Breast epithelium (tissue), 4 donors: ENCODE measurements around the gene TGM1. TPM values are rescaled to one million over a fixed set of nuclear protein-coding genes. Genes with fewer than 3 reads are reported as not detected.

Experiments
- DNase-seq, 2 donors: peaks; one replicate each; pipeline ENCODE4 v3.0.0-alpha.2; 2019; ENCODE audit warnings: low spot score in 2 of 2
- H3K27ac ChIP-seq, 2 donors: fragments of 200-600 bp; sonication (generic) in 1 of 2; one replicate each; pipeline ENCODE4 v1.5.1; 2016 to 2019; ENCODE audit warnings: mild to moderate bottlenecking in 1 of 2
- H3K27me3 ChIP-seq, 2 donors: fragments of 200-600 bp; sonication (generic) in 1 of 2; one replicate each; pipeline versions ENCODE4 v1.5.1 to v1.6.0; 2017 to 2019; ENCODE audit warnings: control low read depth in 1 of 2, mild to moderate bottlenecking in 1 of 2
- H3K36me3 ChIP-seq: fragments of 200-600 bp; one replicate; pipeline ENCODE4 v1.5.1; 2019
- H3K4me1 ChIP-seq, 2 donors: fragments of 200-600 bp; sonication (generic); one replicate each; pipeline ENCODE4 v1.5.1; 2016 to 2019; ENCODE audit warnings: control low read depth in 1 of 2
- H3K4me3 ChIP-seq, 3 donors: fragments of 200-600 bp; sonication (generic); 1 replicate in 2 of 3; 2 replicates in 1 of 3; pipeline ENCODE4 v1.5.1; 2016 to 2019; ENCODE audit warnings: mild to moderate bottlenecking in 3 of 3, moderate library complexity in 2 of 3
- H3K9me3 ChIP-seq, 2 donors: fragments of 200-600 bp; sonication (generic) in 1 of 2; one replicate each; pipeline ENCODE4 v1.5.1; 2016 to 2019; ENCODE audit warnings: control low read depth in 1 of 2
- CTCF ChIP-seq, 3 donors: fragments of 450-650 bp; IDR thresholded peaks; one replicate each; pipeline ENCODE4 v1.5.1; 2016 to 2017; ENCODE audit warnings: antibody characterized with exemption in 3 of 3, mild to moderate bottlenecking in 3 of 3, moderate library complexity in 3 of 3
- POLR2A ChIP-seq: fragments of 450-650 bp; IDR thresholded peaks from one replicate; pipeline ENCODE4 v1.6.1; 2016; ENCODE audit warnings: antibody characterized with exemption, mild to moderate bottlenecking, moderate library complexity
- POLR2AphosphoS5 ChIP-seq, 3 donors: sonication (generic); formaldehyde crosslinking; IDR thresholded peaks; one replicate each; pipeline ENCODE4 v1.6.1; 2017; ENCODE audit warnings: antibody characterized with exemption in 3 of 3
- intact Hi-C: fragments of 100-400 bp; cut with DNase I; formaldehyde crosslinking; loops from one replicate; pipeline ENCODE4 v1.15.1; 2023; ENCODE audit warnings: low total_unique reads
- total RNA-seq, 3 donors: library from RNA; depleted of rRNA; stranded (reverse); fragments of >200 nt; gene quantifications; one replicate each; pipeline ENCODE4 v1.1.0, GENCODE V29; 2016

TGM1 gene
- total RNA-seq, 3 donors from 2014 or later: 0.32 to 18.7 (median 1.6) TPM

DNA sequence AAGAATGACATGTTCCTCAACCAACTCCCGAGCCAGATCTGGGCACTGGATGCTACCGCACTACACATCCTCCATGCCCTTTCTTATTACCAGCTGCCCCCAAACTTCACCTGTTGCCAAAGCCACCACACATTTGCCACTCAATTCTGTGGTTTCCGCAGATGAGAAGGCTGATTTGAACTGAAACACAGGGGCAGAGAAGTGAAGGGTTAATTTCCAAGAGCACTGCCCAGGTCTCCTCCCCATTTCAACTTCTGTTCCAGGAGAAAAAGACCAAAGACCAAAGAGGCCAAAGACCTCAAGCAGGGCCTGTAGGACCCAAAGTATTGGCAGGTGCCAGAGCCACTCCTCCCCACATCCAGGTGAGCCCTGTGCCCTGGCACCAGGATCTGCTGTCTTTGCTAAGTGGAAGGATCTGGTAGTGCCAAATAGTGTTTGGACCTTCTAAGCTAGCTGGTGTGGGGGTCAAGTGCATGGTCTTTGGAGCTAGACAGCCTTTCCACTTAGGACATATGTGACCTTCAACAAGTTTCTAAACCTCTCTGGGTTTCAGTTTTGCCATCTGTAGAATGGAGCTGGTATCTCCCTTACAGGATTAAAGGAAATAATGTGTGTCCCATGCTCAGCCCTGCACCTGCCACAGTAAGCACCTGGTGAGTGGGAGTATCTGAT, 28.6 kb upstream of the TGM1 start:
- no peak overlapping the region for H3K27ac ChIP-seq
- H3K27me3 ChIP-seq: no peaks in the 10 kb centered on the region
- intact Hi-C loops: no loop called here
- no peak overlapping the region for H3K4me3 ChIP-seq
- no peaks in the 10 kb centered on the region for H3K9me3 ChIP-seq
- H3K4me1 ChIP-seq: no peaks in the 10 kb centered on the region
- TF ChIP-seq POLR2AphosphoS5 (IDR thresholded peaks at IDR 0.05) (no peak), POLR2A (no peak)
- peaks cover 4% of the 10 kb centered on the region for H3K36me3 ChIP-seq
- DNase-seq: no peak

DNA sequence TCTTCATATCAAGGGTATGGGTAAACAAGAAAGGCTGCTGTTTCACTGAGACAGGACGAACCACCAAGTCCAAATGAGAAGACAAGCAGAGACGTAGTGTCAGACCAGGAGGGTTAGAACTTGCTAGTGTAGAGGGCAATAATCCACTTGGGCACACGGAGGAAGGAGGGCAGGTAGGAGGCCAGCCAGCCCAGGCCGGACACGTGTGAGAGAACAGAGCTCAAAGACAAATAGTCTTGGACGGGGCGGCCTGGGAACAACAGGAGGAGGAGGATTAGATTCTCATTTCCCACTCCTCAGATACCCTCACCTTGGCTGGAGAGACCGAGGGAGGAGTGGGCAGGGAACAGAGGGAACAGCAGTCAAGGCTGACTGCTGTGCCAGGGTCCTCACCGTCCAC, 27.8 kb upstream of the TGM1 start:
- H3K4me3 ChIP-seq: no peak overlapping the region
- H3K27me3 ChIP-seq: no peaks in the 10 kb centered on the region
- TF ChIP-seq POLR2A (no peak), CTCF (IDR thresholded peaks at IDR 0.05) (no peak), POLR2AphosphoS5 (IDR thresholded peaks at IDR 0.05) (no peak)
- H3K9me3 ChIP-seq: no peaks in the 10 kb centered on the region
- H3K27ac ChIP-seq: no peak overlapping the region
- H3K36me3 ChIP-seq: peaks cover 2% of the 10 kb centered on the region
- no peak for DNase-seq
- H3K4me1 ChIP-seq: no peaks in the 10 kb centered on the region
- intact Hi-C loops: no loop called here

GRCh38 chr14:24289649-24290280, 26.8 kb upstream of the TGM1 start:
- Histone ChIP-seq H3K4me1 (no peaks in the 10 kb centered on the region), H3K27me3 (no peaks in the 10 kb centered on the region), H3K4me3 (no peak overlapping the region), H3K27ac (no peak overlapping the region), H3K9me3 (no peaks in the 10 kb centered on the region), H3K36me3 (no peaks in the 10 kb centered on the region)
- TF ChIP-seq POLR2A (no peak), POLR2AphosphoS5 (IDR thresholded peaks at IDR 0.05) (no peak), CTCF (IDR thresholded peaks at IDR 0.05) (no peak)
- DNase-seq: no peak
- intact Hi-C loops: no loop called here

DNA sequence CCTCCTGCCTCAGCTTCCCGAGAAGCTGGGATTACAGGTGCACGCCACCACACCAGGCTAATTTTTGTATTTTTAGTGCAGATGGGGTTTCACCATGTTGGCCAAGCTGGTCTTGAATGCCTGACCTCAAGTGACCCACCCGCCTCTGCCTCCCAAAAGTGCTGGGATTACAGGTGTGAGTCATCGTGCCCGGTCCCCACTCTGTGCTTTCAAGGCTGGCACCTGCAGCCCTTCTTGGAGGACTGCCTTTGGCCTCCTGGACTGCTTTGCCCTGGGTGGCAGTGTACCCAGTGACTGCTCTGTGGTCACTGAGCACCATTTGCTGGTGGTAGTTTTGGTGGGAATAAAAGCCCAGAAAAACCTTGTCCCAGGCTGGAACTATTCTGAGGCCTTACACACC, 24.0 kb upstream of the TGM1 start:
- no peaks in the 10 kb centered on the region for H3K9me3 ChIP-seq
- no peaks in the 10 kb centered on the region for H3K36me3 ChIP-seq
- H3K4me3 ChIP-seq: no peak overlapping the region
- intact Hi-C loops: no loop called here
- H3K4me1 ChIP-seq: no peaks in the 10 kb centered on the region
- TF ChIP-seq POLR2AphosphoS5 (IDR thresholded peaks at IDR 0.05) (no peak), POLR2A (no peak), CTCF (IDR thresholded peaks at IDR 0.05) (no peak)
- no peaks in the 10 kb centered on the region for H3K27me3 ChIP-seq
- H3K27ac ChIP-seq: no peak overlapping the region
- no peak for DNase-seq

DNA sequence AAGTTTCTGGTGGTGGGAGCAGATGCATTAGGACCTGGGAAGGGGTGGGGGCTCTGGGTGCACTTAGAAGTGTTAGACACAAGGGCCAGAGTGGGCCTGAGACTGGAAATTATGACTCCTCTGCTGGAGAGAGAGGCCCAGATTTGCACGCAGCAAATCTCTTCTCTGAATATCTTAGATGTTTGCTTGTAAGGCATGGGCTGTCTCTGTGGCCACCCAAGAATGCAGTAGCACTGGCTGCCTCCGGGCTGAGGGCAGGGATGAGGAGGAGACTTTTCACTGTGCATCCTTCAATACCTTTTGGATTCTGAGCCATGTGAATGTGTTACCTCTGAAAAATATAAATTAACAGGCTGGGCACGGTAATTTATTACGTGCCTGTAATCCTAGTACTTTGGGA, 22.4 kb upstream of the TGM1 start:
- no peaks in the 10 kb centered on the region for H3K4me1 ChIP-seq
- no peak overlapping the region for H3K27ac ChIP-seq
- no peak overlapping the region for H3K4me3 ChIP-seq
- intact Hi-C loops: no loop called here
- TF ChIP-seq CTCF (IDR thresholded peaks at IDR 0.05): no peak
- no peak for TF ChIP-seq POLR2AphosphoS5 (IDR thresholded peaks at IDR 0.05)
- no peak for TF ChIP-seq POLR2A
- DNase-seq: no peak
- H3K36me3 ChIP-seq: no peaks in the 10 kb centered on the region
- H3K9me3 ChIP-seq: no peaks in the 10 kb centered on the region
- no peaks in the 10 kb centered on the region for H3K27me3 ChIP-seq
